GM12872 (cell line): ENCODE measurements around the gene SDHAF2.

Experiments used
- TF ChIP-seq, protein P1 (sequence below): IDR thresholded peaks from 3 replicates; pipeline ENCODE4 v1.5.1; 2011; ENCODE audit warnings: low read depth, mild to moderate bottlenecking, low read length, moderate library complexity; ENCODE audit not compliant: insufficient read depth

Gene SDHAF2

DNA sequence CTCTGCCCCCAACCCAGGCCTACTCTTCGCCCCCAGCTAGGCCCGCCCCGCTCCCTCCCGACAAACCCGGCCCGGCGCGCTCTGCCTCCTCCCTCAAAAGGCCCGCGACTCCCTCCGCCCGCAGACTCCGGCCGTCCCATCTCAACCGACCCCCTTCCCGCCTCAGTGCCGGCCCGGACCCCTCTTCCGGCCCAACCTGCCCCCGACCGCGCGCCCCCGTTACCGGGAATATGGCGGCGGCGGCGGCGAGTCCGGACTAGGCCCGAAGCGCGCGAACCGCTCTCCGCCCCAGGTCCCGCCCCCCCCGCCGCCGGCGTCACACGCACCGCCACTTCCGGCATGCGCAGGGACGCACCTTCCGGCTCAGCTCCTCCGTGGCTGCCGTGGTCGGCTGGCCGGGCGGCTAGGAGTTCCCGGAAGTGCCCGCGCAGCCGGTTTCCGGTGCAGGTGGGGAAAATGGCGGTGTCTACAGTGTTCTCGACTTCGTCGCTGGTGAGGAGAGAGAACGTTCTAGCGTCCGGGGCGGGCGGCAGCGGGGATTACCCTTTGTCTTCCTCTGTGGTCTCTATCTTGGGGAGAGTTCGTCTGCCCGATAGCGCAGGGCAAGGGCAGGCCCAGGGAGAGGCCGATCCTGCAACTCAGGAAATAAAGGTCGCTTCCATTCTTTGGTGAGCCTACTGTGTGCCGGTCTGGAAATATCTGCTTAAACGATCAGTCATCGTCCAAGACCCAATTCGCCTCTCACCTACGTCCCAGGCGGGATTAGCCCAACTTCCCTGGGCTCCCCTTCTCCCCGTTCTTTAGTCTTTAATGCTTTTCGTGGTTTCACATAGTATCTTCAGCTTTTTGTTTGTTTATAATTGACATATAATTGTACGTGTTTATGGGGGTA lies at the start of gene SDHAF2, which contains the start of gene CPSF7:
TSS of gene SDHAF2 (plus strand) at position 434 of the 892 bp plus-strand sequence. CDS start at position 457, 23 bp downstream.
TSS of gene CPSF7 (minus strand) at position 285 of the 892 bp plus-strand sequence. CDS start 740 bp downstream, outside the sequence.
- TF ChIP-seq, protein P1, sequence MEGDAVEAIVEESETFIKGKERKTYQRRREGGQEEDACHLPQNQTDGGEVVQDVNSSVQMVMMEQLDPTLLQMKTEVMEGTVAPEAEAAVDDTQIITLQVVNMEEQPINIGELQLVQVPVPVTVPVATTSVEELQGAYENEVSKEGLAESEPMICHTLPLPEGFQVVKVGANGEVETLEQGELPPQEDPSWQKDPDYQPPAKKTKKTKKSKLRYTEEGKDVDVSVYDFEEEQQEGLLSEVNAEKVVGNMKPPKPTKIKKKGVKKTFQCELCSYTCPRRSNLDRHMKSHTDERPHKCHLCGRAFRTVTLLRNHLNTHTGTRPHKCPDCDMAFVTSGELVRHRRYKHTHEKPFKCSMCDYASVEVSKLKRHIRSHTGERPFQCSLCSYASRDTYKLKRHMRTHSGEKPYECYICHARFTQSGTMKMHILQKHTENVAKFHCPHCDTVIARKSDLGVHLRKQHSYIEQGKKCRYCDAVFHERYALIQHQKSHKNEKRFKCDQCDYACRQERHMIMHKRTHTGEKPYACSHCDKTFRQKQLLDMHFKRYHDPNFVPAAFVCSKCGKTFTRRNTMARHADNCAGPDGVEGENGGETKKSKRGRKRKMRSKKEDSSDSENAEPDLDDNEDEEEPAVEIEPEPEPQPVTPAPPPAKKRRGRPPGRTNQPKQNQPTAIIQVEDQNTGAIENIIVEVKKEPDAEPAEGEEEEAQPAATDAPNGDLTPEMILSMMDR = no peak

DNA sequence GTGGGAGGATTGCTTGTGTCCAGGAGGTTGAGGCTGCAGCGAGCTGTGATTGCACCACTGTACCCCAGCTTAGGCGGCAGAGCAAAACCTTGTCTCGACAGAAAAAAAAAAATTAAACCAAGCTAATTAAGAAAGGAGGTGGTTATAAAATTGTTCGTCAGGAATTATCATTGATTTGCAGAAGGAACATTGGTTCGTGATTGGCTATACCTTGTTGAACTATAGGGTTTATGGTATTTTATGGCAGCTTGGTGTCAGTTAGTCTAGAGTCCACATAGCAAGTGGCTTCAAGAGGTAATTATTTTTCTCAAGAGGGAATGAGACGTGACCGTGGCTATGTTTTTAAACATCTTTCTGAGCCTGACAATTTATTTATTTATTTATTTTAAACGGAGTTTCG lies 49.0 kb upstream of the SDHAF2 start:
- TF ChIP-seq, protein P1 = no peak

DNA sequence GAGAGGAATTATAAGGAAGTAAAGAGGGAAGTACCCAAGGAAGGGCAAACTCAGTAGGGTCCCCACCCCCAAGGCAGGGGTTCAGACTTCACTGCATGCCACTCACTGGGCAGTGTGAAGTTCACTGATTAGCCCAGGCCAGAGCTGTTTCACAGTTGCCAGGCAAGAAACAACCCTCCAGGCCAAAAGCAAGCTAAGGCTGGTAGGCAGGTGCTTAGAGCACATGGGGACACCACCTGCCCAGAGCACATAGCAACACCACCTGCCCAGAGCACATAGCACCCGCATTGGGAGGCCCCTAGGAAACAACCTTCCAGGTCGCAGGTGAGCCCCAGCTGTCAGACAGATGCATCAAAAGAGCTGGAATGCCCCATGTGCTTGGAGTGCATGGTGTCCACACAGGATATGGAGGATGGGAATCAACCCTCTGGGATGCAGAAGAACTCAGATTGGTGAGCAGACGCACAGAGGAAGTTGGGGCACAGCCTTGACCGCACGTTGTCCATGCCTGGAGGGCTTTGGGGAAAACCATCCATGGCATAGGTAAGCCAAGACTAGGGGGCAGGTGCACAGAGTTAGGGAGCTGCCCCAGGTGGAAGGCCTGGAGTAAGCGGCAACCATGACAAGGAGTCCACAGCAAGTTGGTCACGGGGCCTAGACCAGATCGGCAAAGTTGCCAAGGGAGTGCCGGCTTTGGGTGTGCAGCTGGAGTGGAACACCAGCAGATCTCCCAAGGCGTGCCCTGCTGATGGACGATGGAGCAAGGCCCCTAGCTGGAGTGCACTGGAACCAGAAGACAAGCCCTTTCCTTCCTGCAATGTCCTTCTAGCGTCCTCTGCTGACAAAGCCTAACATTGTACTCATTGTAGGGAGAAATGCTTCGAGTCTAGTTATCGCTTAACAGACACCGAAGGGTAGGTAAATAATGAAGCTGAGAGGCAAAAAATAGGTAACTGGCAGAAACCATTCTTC lies 45.4 kb upstream of the SDHAF2 start:
- TF ChIP-seq, protein P1 = peak; percentile 40

DNA sequence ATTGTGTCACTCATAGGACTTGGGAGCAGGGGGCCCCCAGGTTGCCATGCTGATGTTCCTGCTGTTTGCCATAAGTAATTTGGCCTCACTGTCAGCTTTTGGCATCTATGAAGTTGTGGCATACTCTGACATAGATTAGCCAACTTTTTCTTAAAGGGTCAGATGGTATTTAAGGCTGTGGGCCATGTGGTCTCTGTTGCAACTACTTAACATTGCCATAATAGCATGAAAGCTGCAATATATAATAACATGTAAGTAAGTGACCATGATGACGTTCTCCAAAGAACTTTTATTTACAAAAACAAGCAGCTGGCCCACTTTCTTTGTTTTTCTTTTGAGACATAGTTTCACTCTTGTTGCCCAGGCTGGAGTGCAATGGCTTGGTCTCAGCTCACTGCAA lies 39.8 kb upstream of the SDHAF2 start:
- TF ChIP-seq, protein P1 = no peak

DNA sequence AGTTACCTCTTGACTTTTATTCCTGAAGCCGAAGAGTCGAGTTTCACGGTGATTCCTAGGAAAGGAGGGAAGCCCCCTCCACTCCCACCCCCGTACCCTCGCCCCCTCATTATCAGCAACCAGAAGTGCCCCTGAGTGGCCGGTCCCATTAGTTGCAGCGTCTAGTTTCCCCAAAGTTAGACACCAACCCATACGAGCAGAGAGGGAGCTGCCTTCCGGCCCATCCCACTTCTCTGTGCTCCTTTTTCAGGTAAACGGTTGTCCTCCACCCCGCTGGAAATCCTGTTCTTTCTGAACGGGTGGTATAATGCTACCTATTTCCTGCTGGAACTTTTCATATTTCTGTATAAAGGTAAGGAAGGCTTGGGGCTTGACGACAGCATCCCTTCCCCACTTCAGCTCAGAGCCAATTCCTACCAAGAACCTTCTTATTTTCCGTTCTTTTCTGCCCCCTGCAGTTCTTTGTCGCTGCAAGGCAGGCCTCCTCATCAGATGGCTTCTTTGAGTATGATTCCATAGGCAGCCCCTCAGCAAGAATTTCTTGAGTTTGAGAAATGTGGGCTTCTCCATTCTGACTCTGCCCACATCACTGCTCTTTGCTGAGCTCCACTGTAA lies 36.8 kb upstream of the SDHAF2 start:
- TF ChIP-seq, protein P1 = 0 out of 3 replicates have a peak, but pooled peaks have one; percentile 16

DNA sequence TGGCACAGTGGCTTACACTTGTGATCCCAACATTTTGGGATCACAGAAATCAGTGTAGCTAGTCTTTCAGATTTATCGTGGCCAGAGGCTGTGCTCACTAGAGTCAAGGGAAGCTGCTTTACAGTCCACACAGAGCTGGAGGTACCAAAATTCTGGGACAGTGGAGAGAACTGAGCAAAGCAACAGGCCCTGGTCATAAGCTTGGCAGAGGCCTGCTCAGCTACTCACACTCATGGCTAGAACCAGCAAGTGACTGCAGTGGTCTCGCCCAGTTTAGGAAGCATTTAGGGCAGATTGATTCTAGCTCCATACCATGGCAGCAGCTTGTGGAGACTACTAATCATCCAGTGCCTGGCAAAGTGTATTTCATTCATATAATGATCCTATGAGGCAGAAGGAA lies 28.8 kb upstream of the SDHAF2 start:
- TF ChIP-seq, protein P1 = no peak

DNA sequence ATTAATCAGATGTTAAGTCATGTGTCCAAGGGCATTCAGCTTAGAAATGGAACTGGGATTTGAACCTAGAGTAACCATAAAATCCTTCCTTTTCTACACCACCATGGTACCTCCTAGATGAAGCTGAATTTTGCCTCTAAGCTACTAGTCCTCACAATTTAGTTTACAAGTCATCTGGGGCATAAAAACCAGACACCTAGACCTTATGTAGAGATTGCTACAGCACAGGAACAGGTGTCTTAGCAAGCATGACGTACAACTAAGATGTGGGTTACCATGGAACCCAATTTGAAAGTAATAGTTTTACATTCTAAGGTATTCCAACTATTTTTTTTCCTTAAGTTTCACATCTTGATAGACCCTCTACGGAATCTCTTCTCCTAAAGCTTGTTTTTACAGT lies 28.4 kb upstream of the SDHAF2 start:
- TF ChIP-seq, protein P1 = no peak
